RWPE2 (cell line): ENCODE measurements around the gene PRSS36.
"Not testable (repeated sequence)": the region's sequence is repeated elsewhere in the genome, so short reads cannot be mapped to it uniquely, and the experiment has no call there.

ENCODE experiments used
- ATAC-seq: fragments of 200-7000 bp; cut with Tn5 transposase; 3 replicates; pipeline ENCODE4 v1.9.1; 2021; ENCODE audit warnings: low read depth
- DNase-seq: peaks from one replicate; pipeline ENCODE4 v3.0.0-alpha.2; 2020; ENCODE audit warnings: low spot score
- H3K27ac ChIP-seq: fragments of 450-650 bp; 2 replicates; pipeline ENCODE4 v1.5.1; 2017; ENCODE audit warnings: mild to moderate bottlenecking; ENCODE audit not compliant: poor library complexity, severe bottlenecking
- H3K27me3 ChIP-seq: fragments of 250-450 bp; sonication (Bioruptor Pico); 2 replicates; pipeline ENCODE4 v1.5.1; 2021; ENCODE audit warnings: mild to moderate bottlenecking, moderate library complexity; ENCODE audit not compliant: insufficient read depth, poor library complexity, severe bottlenecking
- H3K36me3 ChIP-seq: fragments of 250-450 bp; sonication (Bioruptor Pico); 2 replicates; pipeline ENCODE4 v1.5.1; 2020; ENCODE audit warnings: low read depth, mild to moderate bottlenecking, moderate library complexity
- H3K4me1 ChIP-seq: fragments of 250-450 bp; sonication (Bioruptor Pico); 2 replicates; pipeline ENCODE4 v1.5.1; 2021; ENCODE audit warnings: mild to moderate bottlenecking, moderate library complexity; ENCODE audit not compliant: insufficient read depth, poor library complexity, severe bottlenecking
- H3K4me3 ChIP-seq: fragments of 250-450 bp; sonication (Bioruptor Pico); 2 replicates; pipeline ENCODE4 v1.5.1; 2021; ENCODE audit warnings: mild to moderate bottlenecking, moderate library complexity; ENCODE audit not compliant: severe bottlenecking
- H3K9me3 ChIP-seq: fragments of 250-450 bp; sonication (Bioruptor Pico); 2 replicates; pipeline ENCODE4 v1.5.1; 2021; ENCODE audit warnings: mild to moderate bottlenecking, moderate library complexity; ENCODE audit not compliant: severe bottlenecking
- TF ChIP-seq, protein P1 (sequence below): fragments of 450-650 bp; IDR thresholded peaks from one replicate; pipeline ENCODE4 v1.5.1; 2017; ENCODE audit warnings: mild to moderate bottlenecking, moderate library complexity; ENCODE audit not compliant: poor library complexity, severe bottlenecking

The PRSS36 gene

DNA sequence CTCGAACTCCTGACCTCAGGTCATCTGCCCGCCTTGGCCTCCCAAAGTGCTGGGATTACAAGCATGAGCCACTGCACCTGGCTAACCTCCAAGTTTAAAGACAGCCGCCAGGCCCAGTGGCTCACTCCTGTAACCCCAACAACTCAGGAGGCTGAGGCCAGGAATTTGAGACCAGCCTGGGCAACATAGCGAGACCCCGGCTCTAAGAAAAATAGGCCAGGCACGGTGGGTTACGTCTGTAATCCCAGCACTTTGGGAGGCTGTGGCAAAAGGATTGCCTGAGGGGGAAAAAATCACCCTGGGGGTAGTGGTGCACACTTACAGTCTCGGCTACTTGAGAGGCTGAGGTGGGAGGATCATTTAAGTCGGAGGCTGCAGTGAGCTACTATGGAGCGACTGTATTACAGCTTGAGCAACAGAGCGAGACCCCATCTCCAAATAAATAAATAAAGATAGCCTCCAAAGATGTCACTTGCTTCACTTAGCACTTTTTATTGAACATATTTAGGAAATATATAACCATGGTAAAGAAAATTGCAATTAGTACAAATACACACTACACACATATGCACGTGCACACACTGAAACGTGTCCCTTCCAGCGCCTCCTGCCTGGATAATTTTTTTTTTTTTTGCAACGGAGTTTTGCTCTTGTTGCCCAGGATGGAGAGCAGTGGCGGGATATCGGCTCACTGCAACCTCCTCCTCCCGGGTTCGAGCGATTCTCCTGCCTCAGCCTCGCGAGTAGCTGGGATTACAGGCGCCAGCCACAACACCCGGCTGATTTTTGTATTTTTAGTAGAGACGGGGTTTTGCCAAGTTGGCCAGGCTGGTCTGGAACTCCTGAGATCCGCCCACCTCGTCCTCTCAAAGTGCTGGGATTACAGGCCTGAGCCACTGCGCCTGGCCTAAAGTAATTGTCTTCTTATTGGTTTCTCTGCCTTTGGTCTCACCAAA is 43.1 kb downstream of the PRSS36 start:
- Histone ChIP-seq H3K4me3 (no peak overlapping the region), H3K9me3 (no peaks in the 10 kb centered on the region), H3K36me3 (peaks cover 27% of the 10 kb centered on the region), H3K4me1 (no peaks in the 10 kb centered on the region), H3K27me3 (no peaks in the 10 kb centered on the region), H3K27ac (peak overlapping the region; percentile 42)
- ATAC-seq (no peak), DNase-seq (no peak)
- TF ChIP-seq, protein P1, sequence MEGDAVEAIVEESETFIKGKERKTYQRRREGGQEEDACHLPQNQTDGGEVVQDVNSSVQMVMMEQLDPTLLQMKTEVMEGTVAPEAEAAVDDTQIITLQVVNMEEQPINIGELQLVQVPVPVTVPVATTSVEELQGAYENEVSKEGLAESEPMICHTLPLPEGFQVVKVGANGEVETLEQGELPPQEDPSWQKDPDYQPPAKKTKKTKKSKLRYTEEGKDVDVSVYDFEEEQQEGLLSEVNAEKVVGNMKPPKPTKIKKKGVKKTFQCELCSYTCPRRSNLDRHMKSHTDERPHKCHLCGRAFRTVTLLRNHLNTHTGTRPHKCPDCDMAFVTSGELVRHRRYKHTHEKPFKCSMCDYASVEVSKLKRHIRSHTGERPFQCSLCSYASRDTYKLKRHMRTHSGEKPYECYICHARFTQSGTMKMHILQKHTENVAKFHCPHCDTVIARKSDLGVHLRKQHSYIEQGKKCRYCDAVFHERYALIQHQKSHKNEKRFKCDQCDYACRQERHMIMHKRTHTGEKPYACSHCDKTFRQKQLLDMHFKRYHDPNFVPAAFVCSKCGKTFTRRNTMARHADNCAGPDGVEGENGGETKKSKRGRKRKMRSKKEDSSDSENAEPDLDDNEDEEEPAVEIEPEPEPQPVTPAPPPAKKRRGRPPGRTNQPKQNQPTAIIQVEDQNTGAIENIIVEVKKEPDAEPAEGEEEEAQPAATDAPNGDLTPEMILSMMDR = no peak

DNA sequence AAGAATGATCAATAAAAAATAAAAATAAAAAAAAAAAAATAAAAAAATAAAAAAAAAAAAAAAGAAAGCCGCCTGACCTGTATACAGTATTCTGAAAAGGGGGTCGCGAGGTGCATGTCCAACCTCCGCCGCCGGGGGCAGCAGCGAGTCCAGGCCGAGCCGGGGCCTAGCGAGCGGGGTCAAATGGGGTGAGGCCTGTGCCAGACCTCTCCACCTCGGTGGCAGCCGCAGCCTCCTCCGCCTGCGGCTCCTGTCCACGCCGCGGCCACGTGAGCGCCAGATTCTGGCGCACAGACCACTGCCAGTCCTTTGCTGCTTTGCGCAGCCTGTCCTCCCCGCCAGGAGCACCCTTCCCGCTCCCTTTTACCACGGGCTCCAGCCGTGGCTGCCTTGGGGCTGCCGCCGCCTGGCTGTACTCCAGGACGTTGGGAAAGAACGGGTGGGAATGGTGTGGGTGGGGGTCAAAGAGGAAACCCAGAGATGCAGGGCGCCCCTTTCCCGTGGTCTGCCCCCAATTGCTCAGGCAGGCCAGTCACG is 44.1 kb downstream of the PRSS36 start:
- Histone ChIP-seq H3K9me3 (no peaks in the 10 kb centered on the region), H3K27me3 (no peaks in the 10 kb centered on the region), H3K27ac (peak overlapping the region; percentile 19), H3K4me3 (no peak overlapping the region), H3K4me1 (no peaks in the 10 kb centered on the region), H3K36me3 (peaks cover 17% of the 10 kb centered on the region)
- TF ChIP-seq, protein P1 = peak; percentile 90
- DNase-seq = peak; percentile 55
- peak; percentile 30; the same call in 2 of the 3 replicates for ATAC-seq

DNA sequence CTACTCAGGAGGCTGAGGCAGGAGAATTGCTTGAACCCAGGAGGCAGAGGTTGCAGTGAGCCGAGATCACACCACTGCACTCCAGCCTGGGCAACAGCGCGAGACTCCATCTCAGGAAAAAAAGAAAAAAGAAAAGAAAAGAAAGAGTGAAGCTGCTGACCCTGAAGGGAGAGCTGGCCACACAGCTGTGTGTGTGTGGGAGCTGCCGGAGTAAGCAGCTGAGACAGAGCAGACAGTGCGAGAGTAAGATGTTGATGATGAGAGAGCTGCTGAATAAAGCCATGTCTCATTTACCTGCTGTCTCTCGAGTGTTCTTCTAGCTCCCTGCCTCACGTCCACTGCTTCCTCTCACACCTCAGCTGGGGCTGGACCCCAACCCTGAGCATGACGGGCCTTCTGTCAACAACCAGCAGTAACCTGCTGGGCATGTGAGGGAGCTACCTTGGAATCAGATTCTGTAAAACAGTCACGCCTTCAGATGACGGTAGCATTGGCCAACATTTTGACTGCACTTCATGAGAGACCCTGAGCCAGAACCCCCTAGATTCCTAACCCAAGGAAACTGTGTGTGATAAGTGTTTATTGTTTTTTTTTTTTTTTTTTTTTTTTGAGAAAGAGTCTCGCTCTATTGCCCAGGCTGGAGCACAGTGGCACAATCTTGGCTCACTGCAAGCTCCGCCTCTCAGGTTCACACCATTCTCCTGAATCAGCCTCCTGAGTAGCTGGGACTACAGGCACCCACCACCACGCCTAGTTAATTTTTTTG is 48.8 kb downstream of the PRSS36 start:
- H3K4me3 ChIP-seq, ATAC-seq, H3K27ac ChIP-seq, H3K27me3 ChIP-seq, H3K36me3 ChIP-seq, DNase-seq, H3K4me1 ChIP-seq, H3K9me3 ChIP-seq: not testable (repeated sequence)

DNA sequence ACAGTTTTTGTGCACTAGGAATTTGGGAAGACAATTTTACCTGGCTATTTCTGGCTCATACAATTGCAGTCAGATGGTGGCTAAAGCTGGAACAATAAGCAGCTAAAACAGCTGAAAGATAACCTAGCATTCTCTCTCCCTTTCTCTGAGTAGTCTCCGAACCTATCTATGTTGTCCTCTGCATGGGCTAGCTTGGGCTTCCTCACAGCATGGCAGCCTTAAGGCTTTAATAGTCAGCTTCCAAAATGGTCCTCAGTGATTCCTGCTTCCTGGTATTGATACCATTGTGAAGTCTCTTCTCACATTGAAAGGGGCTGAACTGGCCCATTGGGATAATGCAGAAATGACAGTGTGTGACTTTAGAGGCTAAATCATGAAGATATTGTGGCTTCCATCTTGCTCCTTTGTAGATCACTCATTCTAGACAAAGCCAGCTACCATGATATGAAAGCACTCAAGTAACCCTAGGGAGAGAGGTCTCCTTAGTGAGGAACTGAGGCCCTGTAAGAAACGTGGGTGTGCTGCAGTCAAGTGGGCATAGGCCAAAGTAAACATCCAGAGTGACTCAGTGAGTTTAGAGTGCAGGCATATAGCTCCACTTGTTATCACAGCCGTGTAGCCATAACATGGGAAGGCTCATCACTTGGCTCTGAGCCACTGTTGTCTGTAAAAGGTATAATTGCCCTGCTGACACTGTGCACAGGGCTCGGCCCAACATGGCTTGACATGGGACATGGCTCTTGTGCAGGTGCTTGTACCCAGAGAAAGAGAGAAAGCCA is 49.8 kb downstream of the PRSS36 start:
- Histone ChIP-seq H3K4me1 (no peaks in the 10 kb centered on the region), H3K4me3 (no peak overlapping the region), H3K9me3 (no peaks in the 10 kb centered on the region), H3K27me3 (no peaks in the 10 kb centered on the region), H3K27ac (no peak overlapping the region), H3K36me3 (no peaks in the 10 kb centered on the region)
- DNase-seq (no peak), ATAC-seq (no peak; the same call in 2 of the 3 replicates)
- TF ChIP-seq, protein P1 = no peak
